Measurements from ENCODE around the gene CA9. TPM values are rescaled to one million over a fixed set of nuclear protein-coding genes. Genes with fewer than 3 reads are reported as not detected.

CA9 gene
- total RNA-seq, 1 experiment from 2014 or later: not detected

GRCh38 chr9:35719546-35719945, 45.8 kb downstream of the CA9 start:
- CTCF ChIA-PET: no interaction called here
- Mint-ChIP-seq H3K36me3 (ENCODE audit: insufficient read depth, unreplicated experiment) (peaks cover 80% of the 10 kb centered on the region), H3K27me3 (ENCODE audit: insufficient read depth, unreplicated experiment) (no peaks in the 10 kb centered on the region), H3K9me3 (ENCODE audit: unreplicated experiment) (no peaks in the 10 kb centered on the region), H3K4me3 (ENCODE audit: unreplicated experiment) (no peak overlapping the region), H3K27ac (ENCODE audit: unreplicated experiment) (no peak overlapping the region), H3K4me1 (ENCODE audit: low read depth, unreplicated experiment) (no peaks in the 10 kb centered on the region)
- TF ChIP-seq CTCF (IDR thresholded peaks at IDR 0.05; ENCODE audit: insufficient read depth in 1 of 2, low read depth in 1 of 2, low read length in 1 of 2, severe bottlenecking in 1 of 2, unreplicated experiment in 1 of 2): no peak
- no peak overlapping the region for H3K4me3 ChIP-seq (ENCODE audit: low read depth, low read length)
- POLR2A ChIA-PET: no interaction called here
- no peaks in the 10 kb centered on the region for H3K27me3 ChIP-seq (replicated peaks; ENCODE audit: control insufficient read depth, insufficient read depth, low read length)
- peaks cover 12% of the 10 kb centered on the region for H3K36me3 ChIP-seq (ENCODE audit: control insufficient read depth, insufficient read depth, low read length)
- BruUV-seq (replicated peaks): TSS peak; percentile 18
- no peaks in the 10 kb centered on the region for H3K9me3 ChIP-seq
- no peaks in the 10 kb centered on the region for H3K4me1 ChIP-seq
- no peak for DNase-seq
- intact Hi-C loops (cut with micrococcal nuclease; ENCODE audit: unreplicated experiment): no loop called here

GRCh38 chr9:35723426-35723825, 49.7 kb downstream of the CA9 start:
- Mint-ChIP-seq H3K27me3 (ENCODE audit: insufficient read depth, unreplicated experiment) (no peaks in the 10 kb centered on the region), H3K9me3 (ENCODE audit: unreplicated experiment) (no peaks in the 10 kb centered on the region), H3K27ac (ENCODE audit: unreplicated experiment) (no peak overlapping the region), H3K36me3 (ENCODE audit: insufficient read depth, unreplicated experiment) (peaks cover 77% of the 10 kb centered on the region), H3K4me3 (ENCODE audit: unreplicated experiment) (no peak overlapping the region), H3K4me1 (ENCODE audit: low read depth, unreplicated experiment) (no peaks in the 10 kb centered on the region)
- no peak for DNase-seq
- H3K27me3 ChIP-seq (replicated peaks; ENCODE audit: control insufficient read depth, insufficient read depth, low read length): no peaks in the 10 kb centered on the region
- ChIA-PET POLR2A (interaction anchor here (0.7 kb wide), 1 partner anchor 59 kb away, joined by 4 read pairs; no protein-coding TSS in a partner anchor), CTCF (no interaction called here)
- peaks cover 23% of the 10 kb centered on the region for H3K4me1 ChIP-seq
- H3K9me3 ChIP-seq: no peaks in the 10 kb centered on the region
- BruUV-seq (replicated peaks): no TSS peak
- H3K4me3 ChIP-seq (ENCODE audit: low read depth, low read length): no peak overlapping the region
- no peak for TF ChIP-seq CTCF (IDR thresholded peaks at IDR 0.05; ENCODE audit: insufficient read depth in 1 of 2, low read depth in 1 of 2, low read length in 1 of 2, severe bottlenecking in 1 of 2, unreplicated experiment in 1 of 2)
- intact Hi-C loops (cut with micrococcal nuclease; ENCODE audit: unreplicated experiment): no loop called here
- H3K36me3 ChIP-seq (ENCODE audit: control insufficient read depth, insufficient read depth, low read length): peaks cover 10% of the 10 kb centered on the region

- Mint-ChIP-seq H3K27ac (ENCODE audit: unreplicated experiment) (no peak overlapping the region), H3K4me3 (ENCODE audit: unreplicated experiment) (no peak overlapping the region), H3K9me3 (ENCODE audit: unreplicated experiment) (no peaks in the 10 kb centered on the region), H3K4me1 (ENCODE audit: low read depth, unreplicated experiment) (no peaks in the 10 kb centered on the region), H3K27me3 (ENCODE audit: insufficient read depth, unreplicated experiment) (no peaks in the 10 kb centered on the region), H3K36me3 (ENCODE audit: insufficient read depth, unreplicated experiment) (peaks cover 72% of the 10 kb centered on the region)
- no peak for DNase-seq
- no peaks in the 10 kb centered on the region for H3K9me3 ChIP-seq
- POLR2A ChIA-PET: no interaction called here
- CTCF ChIA-PET: no interaction called here
- TF ChIP-seq CTCF (IDR thresholded peaks at IDR 0.05; ENCODE audit: insufficient read depth in 1 of 2, low read depth in 1 of 2, low read length in 1 of 2, severe bottlenecking in 1 of 2, unreplicated experiment in 1 of 2): no peak
- no TSS peak for BruUV-seq (replicated peaks)
- H3K4me1 ChIP-seq: peaks cover 28% of the 10 kb centered on the region
- H3K27me3 ChIP-seq (replicated peaks; ENCODE audit: control insufficient read depth, insufficient read depth, low read length): no peaks in the 10 kb centered on the region
- intact Hi-C loops (cut with micrococcal nuclease; ENCODE audit: unreplicated experiment): no loop called here
- H3K4me3 ChIP-seq (ENCODE audit: low read depth, low read length): no peak overlapping the region
- H3K36me3 ChIP-seq (ENCODE audit: control insufficient read depth, insufficient read depth, low read length): peaks cover 8% of the 10 kb centered on the region
Measured at GRCh38 chr9:35723908-35724307, 50.2 kb downstream of the CA9 start.
